Suprapubic skin (tissue), 4 donors: ENCODE results near the gene CTNNA2.

ENCODE experiments used
- CTCF ChIP-seq, 2 donors: fragments of 200-600 bp in 1 of 2; fragments of 450-650 bp in 1 of 2; sonication (generic) in 1 of 2; IDR thresholded peaks; one replicate each; pipeline ENCODE4 v1.5.1; 2016 to 2019; ENCODE audit warnings: antibody characterized with exemption in 2 of 2, mild to moderate bottlenecking in 1 of 2, moderate library complexity in 1 of 2
- POLR2A ChIP-seq, 2 donors: fragments of 450-650 bp; IDR thresholded peaks; one replicate each; pipeline ENCODE4 v1.6.1; 2017; ENCODE audit warnings: antibody characterized with exemption in 2 of 2, mild to moderate bottlenecking in 2 of 2, moderate library complexity in 2 of 2
- POLR2AphosphoS5 ChIP-seq, 3 donors: sonication (generic); formaldehyde crosslinking; IDR thresholded peaks; one replicate each; pipeline ENCODE4 v1.6.1; 2017; ENCODE audit warnings: antibody characterized with exemption in 3 of 3

- TF ChIP-seq POLR2A (IDR thresholded peaks at IDR 0.05), result no peak
- TF ChIP-seq CTCF (IDR thresholded peaks at IDR 0.05), result no peak
- no peak for TF ChIP-seq POLR2AphosphoS5 (IDR thresholded peaks at IDR 0.05)
Measured at GRCh38 chr2:80257450-80257849, 744.6 kb downstream of the CTNNA2 start.
